ENCODE data around the gene IQSEC1.
"Not testable (repeated sequence)": the region's sequence is repeated elsewhere in the genome, so short reads cannot be mapped to it uniquely, and the experiment has no call there.

Gene IQSEC1

DNA sequence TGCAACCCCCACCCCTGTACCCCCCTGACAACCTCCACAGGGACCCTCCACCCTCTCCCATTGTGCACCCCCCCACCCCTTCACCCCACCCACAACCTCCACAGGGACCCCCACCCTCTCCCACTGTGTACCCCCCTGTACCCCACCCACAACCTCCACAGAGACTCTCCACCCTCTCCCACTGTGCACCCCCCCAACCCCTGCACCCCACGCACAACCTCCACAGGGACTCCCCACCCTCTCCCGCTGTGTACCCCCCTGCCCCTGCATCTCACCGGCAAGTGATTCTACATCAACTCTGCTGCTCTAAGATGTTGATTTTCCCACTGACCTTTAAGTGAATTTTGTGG lies 180.4 kb downstream of the IQSEC1 start:
- no peak for DNase-seq (ENCODE audit: low spot score)

DNA sequence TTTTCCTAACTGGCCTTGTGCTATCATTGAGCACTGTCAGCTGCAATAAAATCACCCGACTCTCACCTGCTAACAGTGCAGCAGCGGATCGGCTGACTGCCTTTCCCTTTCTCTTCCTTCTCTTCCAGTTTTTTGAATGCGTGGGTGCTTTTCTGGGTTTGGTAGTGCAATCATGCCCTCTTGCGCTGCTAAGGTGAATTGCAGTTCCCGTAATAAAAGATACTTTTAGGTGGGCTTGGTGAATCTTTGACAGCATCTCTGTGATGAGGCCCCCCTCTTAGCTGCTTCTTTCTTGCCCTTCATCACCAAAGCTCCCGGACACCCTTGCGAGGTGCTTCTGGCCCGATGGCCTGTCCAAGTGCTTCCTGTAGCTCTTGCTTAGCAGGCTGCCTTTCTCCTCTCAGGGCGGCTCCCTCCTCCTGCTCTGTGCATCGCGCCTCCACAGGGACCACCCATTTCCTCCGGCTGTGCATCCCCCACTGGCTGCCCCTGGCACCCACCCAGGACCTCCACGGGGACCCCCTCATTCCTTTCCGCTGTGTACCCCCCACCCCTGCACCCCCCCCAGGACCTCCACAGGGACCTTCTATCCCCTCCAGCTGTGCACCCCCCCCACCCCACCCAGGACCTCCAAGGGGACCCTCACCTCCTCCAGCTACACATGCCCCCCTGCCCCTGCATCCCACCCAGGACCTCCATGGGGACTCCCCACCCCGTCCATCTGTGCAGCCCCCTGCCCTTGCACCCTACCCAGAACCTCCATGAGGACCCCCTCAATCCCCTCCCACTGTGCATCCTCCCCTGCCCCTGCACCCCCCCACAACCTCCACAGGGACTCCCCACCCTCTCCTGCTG lies 181.0 kb downstream of the IQSEC1 start:
- DNase-seq (ENCODE audit: low spot score) = peak; percentile 54

DNA sequence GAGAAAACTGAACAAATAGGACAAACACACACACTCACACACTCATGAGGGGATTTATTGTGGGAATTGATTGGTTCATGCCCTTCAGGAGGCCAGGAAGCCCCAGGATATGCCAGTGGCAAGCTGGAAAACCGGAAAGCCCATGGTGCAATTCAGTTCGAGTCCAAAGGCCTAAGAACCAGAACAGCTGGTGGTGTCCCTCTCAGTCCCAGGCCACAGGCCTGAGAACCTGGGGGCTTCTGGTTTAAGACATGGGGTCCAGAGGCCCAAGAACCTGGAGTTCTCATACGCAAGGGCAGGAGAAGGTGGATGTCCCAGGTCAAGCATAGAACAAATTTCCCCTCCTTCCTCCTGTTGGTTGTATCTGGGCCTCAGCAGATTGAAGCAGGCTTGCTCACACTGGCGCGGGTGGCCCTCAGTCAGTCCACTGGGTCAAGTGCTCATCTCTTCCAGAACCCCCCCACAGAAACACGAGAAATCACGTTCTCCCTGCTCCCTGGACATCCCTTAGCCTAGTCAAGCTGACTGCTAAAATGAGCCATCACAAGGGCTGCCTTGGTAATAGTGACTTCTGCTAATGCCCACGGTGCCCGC lies 181.7 kb downstream of the IQSEC1 start:
- no peak for DNase-seq (ENCODE audit: low spot score)

DNA sequence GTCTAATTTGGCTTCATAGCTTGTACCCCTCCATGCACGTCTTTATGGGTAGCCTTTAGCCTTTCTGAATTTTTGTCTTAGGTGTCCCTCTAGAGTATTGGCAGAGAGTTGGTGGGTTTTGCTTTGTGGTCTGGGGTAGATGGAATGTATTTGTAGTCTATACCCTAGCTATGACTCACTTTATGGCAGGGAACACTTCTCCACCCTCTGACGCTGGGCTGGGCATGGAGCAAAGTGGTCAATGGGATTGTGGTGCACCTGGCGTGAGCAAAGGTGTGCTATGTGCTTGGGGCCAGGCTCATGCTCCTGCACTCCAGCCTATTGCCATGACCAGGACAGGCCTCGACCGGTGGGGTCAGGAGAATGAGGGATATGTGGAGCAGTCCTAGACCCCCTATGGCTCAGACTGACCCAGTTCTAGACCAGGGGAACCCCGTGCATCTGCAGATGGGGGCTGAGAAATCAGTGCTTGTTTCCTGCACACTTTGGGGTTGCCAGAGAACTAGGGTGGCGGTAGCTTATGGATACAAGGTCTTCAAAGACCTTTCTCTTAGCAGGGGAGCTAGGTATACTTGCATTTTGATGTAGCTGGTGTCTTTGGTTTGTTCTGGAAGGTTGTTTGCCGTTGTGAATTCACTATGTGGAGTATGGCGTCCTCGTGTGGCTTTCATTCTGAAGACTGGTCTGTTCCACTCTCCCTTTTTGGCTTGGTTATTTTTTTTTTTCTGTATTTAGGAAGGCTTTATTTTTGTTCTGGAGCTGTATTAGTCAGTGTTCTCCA lies 182.4 kb downstream of the IQSEC1 start:
- DNase-seq (ENCODE audit: low spot score) = no peak

DNA sequence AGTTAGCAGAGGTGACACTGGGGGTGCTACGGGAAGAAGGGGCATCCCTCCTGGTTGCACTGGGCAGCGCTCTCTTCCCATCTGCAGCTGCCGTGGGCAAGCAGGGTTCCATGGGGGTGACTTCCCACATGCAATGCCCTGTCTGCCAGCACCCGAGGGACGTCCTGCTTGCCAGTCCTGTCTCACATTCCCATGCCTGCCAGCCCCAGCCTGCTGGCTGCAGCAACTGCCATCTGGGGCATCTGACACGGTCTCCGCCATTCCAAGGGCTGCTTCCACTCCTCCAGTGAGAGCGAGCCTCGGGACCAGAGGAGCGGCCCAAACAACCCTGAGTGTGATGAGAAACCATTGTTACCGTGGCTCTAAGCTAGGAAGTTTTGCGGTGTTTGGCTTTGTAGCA lies 186.5 kb downstream of the IQSEC1 start:
- no peak for DNase-seq (ENCODE audit: low spot score)

DNA sequence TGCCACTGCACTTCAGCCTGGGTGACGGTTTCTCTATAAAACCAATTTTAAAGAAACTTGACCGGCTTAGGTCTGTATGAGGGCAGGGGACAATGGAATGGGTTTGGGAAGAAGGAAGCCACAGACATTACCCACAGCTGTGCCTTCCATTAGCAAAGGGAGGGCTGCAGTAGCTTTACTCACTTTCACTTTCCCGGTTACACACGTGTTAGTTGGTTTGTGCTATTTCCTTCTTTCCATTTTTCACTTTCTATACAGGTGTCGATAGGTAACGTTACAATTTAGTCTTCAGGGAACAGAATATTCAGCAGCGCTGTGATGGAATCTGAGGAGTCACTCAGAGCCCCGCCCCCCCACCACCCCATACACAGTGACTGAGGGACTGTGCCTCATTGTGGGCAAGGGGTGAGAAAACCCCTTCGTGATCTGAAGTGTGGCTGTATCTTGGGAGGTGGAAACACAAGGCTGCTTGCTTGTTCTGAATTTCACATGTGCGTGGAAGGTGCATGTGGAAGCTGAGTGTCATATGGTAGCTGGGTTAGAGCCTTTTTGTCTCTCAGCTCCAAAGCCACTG lies 187.0 kb downstream of the IQSEC1 start:
- peak; percentile 65 for DNase-seq (ENCODE audit: low spot score)

DNA sequence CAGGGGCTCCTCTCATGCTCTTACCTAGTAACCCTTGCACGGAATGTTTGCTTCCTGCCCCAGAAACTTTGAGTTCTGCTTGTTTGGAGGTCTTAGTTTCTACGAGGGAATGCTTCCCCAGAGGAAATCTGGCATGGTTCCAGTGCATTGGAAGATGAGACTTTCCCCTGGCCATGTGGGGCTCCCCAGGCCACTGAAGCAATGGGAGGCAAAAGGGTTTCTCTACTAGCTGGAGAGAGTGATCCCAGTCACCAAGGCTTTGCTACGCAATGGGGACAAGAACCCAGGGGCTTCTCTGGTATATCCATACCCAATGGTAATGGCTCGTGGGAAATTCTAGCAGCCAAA lies 187.7 kb downstream of the IQSEC1 start:
- DNase-seq (ENCODE audit: low spot score) = no peak

DNA sequence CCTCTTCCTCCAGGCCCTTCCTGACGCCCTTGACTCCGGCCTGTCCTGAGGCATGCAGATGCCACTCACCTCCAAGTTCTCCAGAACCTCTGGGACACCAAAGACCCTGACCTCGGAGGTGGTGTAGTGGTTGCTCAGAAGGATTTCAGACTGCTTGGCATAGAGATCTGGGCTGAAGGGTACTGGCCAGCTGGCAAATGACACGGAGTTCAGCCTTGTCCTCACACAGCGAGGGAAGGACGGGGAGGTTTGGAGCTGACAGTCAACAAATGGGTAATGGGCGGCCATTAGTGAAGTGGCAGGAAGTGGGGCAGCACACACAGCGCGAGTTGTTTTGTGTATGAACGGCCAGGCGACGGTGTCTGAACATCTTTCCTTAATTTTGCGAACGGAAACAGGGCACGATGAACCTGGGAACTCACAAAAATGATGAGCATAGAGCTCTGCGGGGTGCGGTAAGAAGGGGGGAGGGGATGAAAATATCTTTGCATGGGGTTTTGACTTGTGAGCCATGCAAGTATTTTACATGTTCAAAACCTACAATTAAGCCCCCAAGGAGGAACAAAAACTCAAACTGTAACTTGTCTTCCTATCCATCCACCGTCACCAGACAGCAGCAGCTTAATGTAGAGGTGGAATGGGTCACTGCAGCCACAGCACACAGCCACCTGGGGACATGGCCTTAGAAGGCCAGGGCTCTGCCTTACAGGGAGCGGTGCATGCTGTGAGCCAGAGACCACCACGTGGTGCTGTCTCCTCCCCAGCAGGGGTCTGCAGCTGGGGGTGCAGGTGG lies 188.2 kb downstream of the IQSEC1 start:
- peak; percentile 75 for DNase-seq (ENCODE audit: low spot score)

DNA sequence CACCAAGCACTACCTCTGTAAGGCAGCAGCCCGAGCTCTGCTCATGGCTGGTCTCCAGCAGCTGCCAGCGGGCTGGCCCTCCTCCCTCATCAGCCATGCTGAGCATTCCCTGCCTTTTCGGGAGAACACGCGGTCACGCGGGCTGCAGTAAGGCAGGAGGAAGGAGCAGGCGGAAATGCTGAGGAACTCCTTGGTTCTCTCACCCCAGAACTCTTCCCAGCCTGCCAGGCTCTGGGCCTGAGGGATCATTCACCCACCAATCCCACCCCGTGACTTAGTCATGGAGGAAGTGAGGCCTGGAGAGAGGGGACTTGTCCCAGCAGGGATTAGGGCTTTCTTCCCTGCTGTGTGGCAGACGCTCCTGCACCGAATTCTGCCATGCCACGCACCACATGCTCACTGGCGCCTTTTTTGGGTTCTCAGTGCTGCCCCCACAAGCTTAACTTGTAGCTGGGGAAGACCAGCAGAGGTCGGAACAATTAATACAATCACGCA lies 189.0 kb downstream of the IQSEC1 start:
- DNase-seq (ENCODE audit: low spot score) = no peak

DNA sequence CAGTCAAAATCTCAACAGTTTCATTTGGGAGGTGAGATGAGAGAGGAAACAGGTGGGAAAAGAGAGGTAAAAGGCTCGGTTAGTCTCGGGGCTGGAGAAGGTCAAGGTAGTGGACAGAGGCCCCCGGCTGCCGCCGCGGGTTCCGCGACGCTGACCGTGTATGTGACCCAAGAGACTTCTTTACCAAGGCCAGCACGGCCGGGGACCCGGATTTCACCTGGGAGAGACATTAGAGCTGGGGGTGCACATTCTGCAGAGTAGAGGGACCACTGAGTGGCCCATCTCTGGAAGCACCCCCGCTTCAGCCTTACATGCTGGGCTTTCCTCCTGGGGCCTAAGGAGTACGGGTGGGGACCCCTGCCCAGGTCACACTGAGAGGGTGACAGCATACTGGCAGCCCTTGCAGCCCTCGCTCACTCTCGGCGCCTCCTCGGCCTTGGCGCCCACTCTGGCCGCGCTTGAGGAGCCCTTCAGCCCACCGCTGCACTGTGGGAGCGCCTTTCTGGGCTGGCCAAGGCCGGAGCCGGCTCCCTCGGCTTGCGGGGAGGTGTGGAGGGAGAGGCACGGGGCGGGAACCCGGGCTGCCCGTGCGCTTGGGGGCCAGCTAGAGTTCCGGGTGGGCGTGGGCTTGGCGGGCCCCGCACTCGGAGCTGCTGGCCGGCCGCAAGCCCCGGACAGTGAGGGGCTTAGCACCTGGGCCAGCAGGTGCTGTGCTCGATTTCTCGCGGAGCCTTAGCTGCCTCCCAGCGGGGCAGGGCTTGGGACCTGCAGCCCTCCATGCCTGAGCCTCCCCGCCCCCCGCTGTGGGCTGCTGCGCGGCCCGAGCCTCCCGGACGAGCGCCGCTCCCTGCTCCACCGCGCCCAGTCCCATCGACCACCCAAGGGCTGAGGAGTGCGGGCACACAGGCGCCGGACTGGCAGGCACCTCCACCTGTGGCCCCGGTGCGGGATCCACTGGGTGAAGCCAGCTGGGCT lies 190.6 kb downstream of the IQSEC1 start:
- DNase-seq (ENCODE audit: low spot score) = no peak

DNA sequence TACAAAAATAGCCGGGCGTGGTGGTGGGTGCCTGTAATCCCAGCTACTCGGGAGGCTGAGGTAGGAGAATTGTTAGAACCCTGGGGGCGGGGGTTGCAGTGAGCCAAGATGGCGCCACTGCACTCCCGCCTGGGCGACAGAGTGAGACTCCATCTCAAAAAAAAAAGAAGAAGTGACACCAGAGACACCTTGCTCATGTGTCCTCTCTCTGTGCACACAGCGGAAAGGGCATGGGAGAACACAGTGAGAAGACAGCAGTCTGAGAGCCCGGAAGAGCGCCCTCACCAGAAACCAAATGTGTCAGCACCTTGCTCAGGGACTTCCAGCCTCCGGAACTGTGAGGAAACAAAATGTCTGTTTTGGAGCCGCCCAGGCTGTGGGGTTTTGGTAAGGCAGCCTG lies 191.4 kb downstream of the IQSEC1 start:
- DNase-seq (ENCODE audit: low spot score) = peak; percentile 54

DNA sequence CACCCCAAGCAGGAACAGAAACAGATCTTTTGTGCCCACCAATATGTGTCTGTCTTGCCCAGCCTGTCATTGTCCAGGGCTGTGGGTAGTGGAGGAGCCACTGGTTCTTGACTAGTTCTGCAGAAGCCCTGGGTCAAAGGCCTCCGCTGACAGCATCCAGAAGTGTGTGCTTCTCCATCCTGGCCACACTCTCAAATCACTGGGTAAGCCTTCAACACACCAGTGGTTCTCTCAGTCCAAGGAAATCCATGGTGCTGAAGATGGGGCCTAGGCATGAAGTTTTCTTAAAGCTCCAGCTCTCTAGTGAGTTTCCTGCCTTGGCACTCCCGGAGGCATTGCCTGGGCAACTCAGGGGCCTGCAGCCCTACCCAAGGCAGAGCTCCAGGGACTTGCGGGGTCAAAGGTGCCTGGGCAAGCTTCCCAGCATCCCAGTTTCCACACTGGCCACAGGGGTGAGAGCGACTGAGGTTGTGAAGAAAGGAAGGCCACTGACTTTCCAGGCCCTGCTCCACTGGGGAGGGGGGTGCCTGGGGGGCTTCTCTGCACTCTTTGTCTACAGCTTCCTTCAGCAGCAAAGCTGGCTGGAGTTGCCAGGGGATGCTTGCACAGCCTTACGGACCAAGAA lies 193.9 kb downstream of the IQSEC1 start:
- no peak for DNase-seq (ENCODE audit: low spot score)

DNA sequence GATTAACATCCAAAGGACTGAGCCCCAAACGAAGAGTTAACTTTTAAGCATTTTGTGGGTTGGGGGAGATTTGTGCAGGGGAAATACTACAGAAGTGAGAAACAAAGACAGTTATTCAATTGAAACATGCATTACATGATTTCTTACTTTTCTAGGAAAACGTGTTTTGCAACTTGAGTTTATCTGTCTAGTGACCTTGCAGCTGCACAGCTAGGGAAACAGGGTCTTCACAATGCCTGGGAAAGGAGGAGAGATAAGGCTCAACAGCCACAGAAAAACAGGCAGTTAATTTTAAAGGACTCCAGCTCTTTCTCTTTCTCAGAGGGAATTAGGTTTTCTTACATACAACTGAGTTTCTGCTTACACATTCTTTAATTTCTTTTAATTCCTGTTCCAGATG lies 194.5 kb downstream of the IQSEC1 start:
- not testable (repeated sequence) for DNase-seq (ENCODE audit: low spot score)

DNA sequence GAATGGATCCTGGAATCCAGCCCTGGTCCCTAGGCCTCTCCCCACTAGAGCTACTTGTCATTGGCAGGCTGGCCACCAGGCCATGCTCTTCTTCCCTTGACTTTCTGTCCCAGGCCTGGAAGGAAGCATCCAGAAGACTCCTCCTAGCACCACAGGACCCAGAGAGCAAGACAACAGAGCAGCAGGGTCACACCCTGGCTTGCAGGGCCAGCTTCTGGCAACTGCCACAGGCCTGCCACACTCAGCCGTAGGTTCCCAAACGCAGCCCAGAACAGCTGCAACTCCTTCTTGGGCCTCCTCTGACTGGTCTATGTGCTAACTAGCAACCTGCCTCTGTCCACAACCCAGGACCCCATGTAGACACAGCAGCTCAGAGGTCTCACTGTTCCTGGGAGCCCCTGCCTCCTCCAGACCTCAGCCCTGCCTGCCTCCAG lies 195.1 kb downstream of the IQSEC1 start:
- no peak for DNase-seq (ENCODE audit: low spot score)

DNA sequence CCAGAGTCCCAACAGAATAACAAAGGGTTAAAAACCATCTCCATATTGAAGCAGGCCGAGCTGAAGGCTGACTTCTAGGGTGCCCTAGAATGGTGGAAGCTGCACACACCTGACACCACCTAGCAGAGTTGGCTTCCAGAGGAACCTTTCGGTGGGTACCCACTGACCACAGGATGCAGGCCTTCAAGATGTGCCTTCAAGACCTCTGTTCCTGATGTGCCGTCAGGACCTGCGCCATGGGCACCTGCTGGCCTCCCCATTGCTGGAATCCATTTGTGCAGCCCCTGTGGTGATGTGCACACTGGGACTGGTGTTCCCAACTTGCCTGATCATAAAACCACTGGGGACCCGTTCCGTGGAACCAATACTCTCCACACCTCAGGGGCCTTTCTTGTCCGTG lies 196.2 kb downstream of the IQSEC1 start:
- no peak for DNase-seq (ENCODE audit: low spot score)

DNA sequence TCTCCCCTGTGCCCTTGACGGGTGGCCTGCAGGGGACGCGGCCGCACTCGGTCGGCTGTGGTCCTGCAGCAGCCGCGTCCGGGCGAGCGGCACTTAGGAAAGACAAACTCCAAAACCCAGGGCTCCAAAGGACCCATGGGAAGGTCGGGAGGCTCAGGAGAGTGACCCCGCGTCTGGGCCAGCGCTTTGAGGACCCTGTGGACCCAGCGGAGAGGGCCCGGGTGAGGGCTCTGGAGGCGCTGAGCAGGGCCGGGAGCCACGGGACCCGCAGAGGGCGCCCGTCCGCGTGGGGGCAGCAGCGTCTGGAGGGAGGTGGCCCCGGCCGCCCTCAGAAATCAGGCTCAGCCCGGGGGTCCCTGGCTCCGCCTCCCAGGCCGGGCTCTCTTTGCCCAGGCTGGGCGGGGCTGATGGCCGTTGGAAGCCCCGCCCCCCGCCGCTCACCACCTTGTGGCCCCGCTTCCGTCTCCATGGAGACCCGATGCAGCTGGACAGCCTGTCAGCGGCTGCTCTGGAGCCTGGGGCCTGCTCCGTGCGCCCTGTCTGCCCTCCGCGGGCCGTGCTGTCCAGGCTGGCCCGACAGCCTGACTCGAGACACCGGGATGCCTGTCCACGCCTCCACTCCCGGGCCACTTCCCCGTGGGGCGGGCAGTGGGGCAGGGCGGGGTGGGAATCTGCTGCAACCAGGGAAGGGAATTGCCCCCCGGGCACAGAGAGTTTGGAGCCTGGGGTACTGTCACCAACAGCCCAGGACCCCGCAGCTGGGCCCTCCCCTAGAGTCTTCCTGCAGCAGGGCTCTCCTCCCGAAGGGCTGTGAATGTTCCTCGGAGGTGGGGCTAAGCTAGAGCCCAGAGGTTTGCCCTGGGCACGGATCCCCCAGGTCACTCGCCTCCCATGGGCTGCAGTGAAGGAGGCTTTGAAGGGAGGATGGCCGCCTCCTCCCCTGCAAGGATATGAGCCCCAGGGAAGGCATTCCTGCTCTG lies 197.1 kb downstream of the IQSEC1 start:
- peak; percentile 44 for DNase-seq (ENCODE audit: low spot score)

DNA sequence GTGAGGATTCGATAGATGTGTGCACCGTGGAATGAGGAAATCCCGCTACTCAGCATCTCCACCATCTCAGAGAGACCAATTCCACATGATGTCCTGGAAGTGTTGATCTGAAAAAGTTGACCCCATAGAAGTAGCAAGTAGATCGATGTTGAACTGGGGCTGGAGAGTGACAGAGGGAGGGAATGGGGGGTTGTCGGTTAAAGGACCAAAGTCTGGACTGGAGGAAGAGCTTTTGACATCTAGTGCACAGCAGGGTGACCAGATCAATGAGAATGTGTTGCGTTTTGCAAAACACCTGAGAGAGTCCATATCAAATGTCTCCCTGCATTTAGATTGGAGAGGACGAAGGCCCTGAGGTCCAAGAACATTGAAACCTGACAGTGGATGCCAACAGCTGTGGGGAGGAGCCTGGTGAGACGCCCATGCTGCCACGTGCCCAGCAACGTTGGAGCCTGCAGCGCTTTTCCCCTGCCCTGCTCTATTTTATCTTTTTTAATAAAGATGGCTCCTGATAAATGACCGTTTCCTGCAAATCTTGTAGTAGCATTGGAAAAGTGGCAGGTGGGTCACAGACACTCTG lies 201.7 kb downstream of the IQSEC1 start:
- DNase-seq (ENCODE audit: low spot score) = no peak

DNA sequence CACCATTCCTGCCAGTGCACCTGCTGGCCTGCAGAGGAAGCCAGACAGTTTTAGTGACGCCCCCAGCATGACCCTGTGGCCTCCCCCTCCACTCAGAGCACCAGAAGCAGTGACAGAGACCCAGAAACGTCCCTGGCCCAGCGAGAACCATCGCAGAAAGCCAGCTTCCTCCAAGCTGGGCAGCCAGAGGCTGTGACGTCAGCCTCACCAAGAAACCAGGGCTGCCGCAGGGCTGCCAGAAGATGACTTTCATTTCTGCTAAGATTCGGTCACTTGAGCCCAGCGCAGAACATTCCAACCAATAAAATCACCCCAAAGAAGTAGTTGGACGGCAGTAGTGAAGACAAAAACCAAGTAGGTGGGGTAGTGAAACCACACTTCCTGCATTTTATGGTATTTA lies 202.3 kb downstream of the IQSEC1 start:
- DNase-seq (ENCODE audit: low spot score) = peak; percentile 68
